IPS DF 6.9 (cell line): ENCODE results near the gene APPL1.

Experiments used
- DNase-seq: peaks from one replicate; pipeline ENCODE4 v3.0.0-alpha.2; 2013; ENCODE audit warnings: low read depth, low spot score
- H3K27ac ChIP-seq: one replicate; pipeline ENCODE4 v1.5.1; 2013; ENCODE audit warnings: low read length, control low read depth
- H3K27me3 ChIP-seq: 2 replicates; pipeline ENCODE4 v1.6.1; 2013; ENCODE audit warnings: mild to moderate bottlenecking, low read length; ENCODE audit not compliant: control insufficient read depth, insufficient read depth
- H3K36me3 ChIP-seq: 2 replicates; pipeline ENCODE4 v1.6.1; 2013; ENCODE audit warnings: low read length; ENCODE audit not compliant: control insufficient read depth, insufficient read depth
- H3K4me1 ChIP-seq: 2 replicates; pipeline ENCODE4 v1.6.1; 2013; ENCODE audit warnings: low read length; ENCODE audit not compliant: control insufficient read depth, insufficient read depth
- H3K4me3 ChIP-seq: 2 replicates; pipeline ENCODE4 v1.5.1; 2013; ENCODE audit warnings: mild to moderate bottlenecking, low read length
- H3K9me3 ChIP-seq: 2 replicates; pipeline ENCODE4 v1.6.1; 2013; ENCODE audit warnings: low read length, inconsistent platforms; ENCODE audit not compliant: control insufficient read depth, insufficient read depth
- WGBS: extraction: QIAGEN DNeasy Blood & Tissue Kit; methylation state at CpG from one replicate; pipeline ENCODE4 v1.1.7; 2013; ENCODE audit warnings: mixed read lengths, missing lambda C conversion rate; ENCODE audit not compliant: insufficient read length, insufficient coverage; 5-methylcytosine and 5-hydroxymethylcytosine counted together

Gene APPL1

DNA sequence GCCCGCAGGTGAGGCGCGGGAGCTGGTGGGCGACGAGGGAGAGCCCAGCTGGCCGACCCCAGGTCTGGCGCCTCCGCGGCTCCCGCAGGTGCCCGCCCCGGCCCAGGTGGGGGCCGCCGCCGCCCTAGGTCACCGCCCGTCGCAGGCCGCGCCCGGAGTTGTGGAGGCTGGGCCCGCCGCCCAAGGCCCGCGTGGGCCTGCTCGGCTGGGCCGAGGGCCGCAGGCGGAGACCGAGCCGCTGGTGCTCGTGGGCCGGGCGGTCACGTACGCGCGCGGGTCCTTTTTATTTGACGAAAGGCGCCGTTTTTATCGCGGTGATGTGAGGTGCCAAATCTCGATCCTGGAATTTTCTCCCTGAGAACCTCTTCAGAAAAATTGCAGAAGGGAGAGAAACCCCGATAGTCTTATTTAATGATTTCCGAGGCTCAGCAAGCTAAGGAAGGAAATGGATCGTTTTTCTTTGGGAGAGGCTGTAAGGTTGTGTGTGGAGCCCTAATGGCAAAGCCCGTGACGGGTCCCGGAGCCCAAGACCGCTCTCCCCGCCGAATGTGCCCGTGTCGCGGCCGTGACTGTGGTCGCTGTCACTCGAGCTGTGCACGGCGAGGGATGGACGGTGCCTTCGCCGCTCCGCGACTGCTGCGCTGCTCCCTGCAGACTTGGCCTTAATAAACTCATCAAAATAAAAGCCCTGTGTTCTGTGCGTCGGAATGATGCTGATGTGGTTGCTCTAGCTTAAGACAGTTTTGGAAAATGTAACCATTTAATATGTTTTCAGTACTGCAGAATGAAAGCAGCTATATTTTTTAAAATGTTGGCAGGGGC lies 612 bp downstream of the APPL1 start:
- Histone ChIP-seq H3K36me3 (no peaks in the 10 kb centered on the region), H3K4me3 (peak overlapping the region; percentile 71), H3K9me3 (no peaks in the 10 kb centered on the region), H3K4me1 (no peaks in the 10 kb centered on the region), H3K27me3 (no peaks in the 10 kb centered on the region), H3K27ac (no peak overlapping the region)
- no CpG with 5 or more reads among the region's 70 CpGs for WGBS
- no peak for DNase-seq

DNA sequence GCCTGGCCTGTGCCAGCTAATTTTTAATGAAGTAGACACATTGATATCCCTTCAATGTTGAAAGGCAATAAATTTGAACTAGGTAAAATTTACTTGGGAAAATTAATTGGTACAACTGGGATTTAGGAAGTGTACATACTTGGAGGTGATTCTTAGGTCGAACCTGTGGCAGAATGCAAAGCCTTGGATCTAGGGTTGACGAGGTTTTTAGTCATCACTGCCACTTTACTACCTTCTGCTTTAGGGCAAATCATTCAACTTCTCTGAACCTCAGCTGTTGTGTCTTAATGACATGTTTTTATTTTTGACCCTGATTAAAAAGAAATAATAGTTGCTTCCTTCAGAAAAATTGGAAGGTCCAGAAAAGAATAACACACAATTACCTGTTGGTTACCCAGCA lies 2.5 kb downstream of the APPL1 start:
- Histone ChIP-seq H3K4me1 (no peaks in the 10 kb centered on the region), H3K9me3 (no peaks in the 10 kb centered on the region), H3K27ac (no peak overlapping the region), H3K4me3 (no peak overlapping the region), H3K27me3 (no peaks in the 10 kb centered on the region), H3K36me3 (no peaks in the 10 kb centered on the region)
- no peak for DNase-seq
- no CpG with 5 or more reads among the region's 2 CpGs for WGBS

DNA sequence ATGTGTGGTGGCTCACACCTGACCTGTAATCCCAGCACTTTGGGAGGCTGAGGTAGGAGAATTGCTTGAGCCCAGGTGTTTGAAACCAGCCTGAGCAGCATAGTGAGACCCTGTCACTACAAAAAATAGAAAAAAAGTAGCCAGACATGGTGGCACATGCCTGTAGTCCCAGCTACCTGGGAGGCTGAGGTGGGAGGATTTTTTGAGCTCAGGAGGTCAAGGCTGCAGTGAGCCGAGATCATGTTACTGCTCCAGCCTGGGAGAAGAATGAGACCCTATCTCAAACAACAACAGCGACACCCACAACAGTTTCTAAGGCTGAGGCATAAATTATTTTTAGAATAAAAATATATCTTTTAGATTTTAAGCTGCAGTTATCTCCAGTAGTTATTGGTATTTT lies 6.3 kb downstream of the APPL1 start:
- no peak for DNase-seq
- Histone ChIP-seq H3K4me1 (no peaks in the 10 kb centered on the region), H3K4me3 (no peak overlapping the region), H3K27ac (no peak overlapping the region), H3K36me3 (no peaks in the 10 kb centered on the region), H3K27me3 (no peaks in the 10 kb centered on the region), H3K9me3 (no peaks in the 10 kb centered on the region)
- WGBS: no CpG with 5 or more reads among the region's 2 CpGs

DNA sequence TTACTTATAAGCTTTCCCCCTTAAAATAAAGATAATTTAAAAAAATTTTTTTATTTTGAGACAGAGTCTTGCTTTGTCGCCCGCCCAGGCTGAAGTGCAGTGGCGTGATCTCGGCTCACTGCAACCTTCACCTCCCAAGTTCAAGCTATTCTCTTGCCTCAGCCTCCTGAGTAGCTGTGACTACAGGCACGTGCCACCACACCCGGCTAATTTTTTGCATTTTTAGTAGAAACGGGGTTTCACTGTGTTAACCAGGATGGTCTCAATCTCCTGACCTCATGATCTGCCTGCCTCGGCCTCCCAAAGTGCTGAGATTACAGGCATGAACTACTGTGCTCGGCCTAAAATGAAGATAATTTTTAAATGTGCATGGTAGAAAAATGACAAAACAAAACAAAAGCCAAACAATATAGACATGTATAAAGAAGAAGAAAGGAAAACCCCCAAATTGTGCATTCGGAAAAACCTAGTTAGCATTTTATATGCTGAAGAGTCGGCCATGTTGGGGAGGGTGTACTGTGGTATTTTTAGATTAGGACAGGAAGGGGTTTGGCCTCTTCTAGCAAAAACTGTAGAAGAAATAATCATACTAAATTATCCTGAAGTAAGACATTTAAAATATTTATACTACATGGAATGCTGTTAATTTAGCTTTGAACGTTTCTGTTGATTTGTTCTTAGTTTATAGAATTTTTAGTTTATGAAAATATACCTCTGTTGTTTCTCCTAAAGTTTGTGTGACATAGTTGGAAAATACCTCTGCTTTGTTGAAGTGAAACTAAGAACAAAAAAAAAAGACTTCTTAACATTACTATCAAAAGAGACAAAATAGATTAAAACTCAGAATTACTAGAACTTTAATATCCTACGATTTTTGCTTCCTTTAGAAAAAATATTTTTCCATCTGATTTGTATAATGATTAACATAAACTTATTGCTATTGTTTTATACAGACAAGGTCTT lies 7.4 kb downstream of the APPL1 start:
- H3K27me3 ChIP-seq: no peaks in the 10 kb centered on the region
- no peak overlapping the region for H3K4me3 ChIP-seq
- no peaks in the 10 kb centered on the region for H3K4me1 ChIP-seq
- no peak for DNase-seq
- no CpG with 5 or more reads among the region's 13 CpGs for WGBS
- H3K27ac ChIP-seq: no peak overlapping the region
- no peaks in the 10 kb centered on the region for H3K36me3 ChIP-seq
- no peaks in the 10 kb centered on the region for H3K9me3 ChIP-seq

DNA sequence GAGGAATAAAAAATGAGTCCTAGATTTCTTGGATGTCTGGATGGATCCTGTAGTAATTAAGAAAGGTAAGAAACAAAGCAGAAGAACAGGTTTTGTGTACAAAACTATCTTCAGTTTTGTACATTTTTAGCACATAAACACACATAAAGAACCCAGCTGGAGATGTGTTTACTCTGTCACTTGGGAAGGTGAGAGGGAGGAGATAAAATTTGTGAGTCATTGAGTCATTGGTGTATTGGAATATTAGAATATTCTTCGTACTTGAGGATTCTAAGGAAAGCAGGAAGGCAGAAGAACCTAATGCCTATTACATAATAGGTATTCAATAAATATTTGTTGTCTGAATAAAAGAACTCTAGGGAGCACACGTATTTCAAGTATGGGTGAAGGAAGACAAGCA lies 17.4 kb downstream of the APPL1 start:
- no peak for DNase-seq
- WGBS: no CpG with 5 or more reads among the region's 2 CpGs
- no peak overlapping the region for H3K27ac ChIP-seq
- no peaks in the 10 kb centered on the region for H3K27me3 ChIP-seq
- no peak overlapping the region for H3K4me3 ChIP-seq
- H3K36me3 ChIP-seq: no peaks in the 10 kb centered on the region
- H3K9me3 ChIP-seq: no peaks in the 10 kb centered on the region
- H3K4me1 ChIP-seq: no peaks in the 10 kb centered on the region

DNA sequence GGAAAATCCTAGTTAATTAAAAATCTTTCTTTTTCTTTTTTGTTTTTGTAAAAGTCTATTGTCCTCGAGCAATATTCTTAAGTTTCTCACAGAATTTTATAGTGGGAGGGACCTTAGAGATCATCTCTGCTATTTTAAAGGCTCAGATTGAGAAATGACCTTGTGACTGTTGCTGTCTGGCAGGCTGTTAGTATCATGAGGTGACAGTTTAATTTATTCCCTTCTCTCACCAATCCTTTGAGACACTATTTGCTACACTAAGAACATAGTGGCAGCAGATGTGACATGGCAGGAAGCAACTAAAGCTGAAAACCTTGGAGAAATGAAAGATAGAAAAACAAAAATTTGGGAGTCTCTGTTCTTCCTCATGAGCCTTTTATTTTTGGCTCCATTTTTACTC lies 24.9 kb downstream of the APPL1 start:
- Histone ChIP-seq H3K36me3 (no peaks in the 10 kb centered on the region), H3K27ac (no peak overlapping the region), H3K4me3 (no peak overlapping the region), H3K9me3 (no peaks in the 10 kb centered on the region), H3K4me1 (no peaks in the 10 kb centered on the region), H3K27me3 (no peaks in the 10 kb centered on the region)
- DNase-seq: no peak
- WGBS: no CpG with 5 or more reads among the region's 1 CpG

DNA sequence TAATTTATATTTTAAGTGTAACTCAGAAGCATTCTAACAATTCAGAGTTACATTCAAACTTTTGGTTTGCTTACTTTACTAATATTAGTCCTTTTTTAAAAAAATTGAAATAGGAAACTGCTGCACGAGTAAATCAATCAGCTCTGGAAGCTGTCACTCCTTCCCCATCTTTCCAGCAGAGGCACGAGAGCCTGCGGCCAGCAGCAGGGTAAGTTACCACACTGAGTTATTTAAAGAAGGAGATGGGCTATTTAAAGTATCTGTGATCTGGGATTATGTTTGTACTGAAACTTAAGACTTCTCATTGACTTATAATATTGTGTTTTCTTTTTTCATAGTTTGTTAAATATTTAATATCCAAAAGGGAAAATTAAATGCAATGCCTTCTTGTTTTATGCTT lies 29.3 kb downstream of the APPL1 start:
- no peaks in the 10 kb centered on the region for H3K9me3 ChIP-seq
- H3K27me3 ChIP-seq: no peaks in the 10 kb centered on the region
- no peaks in the 10 kb centered on the region for H3K4me1 ChIP-seq
- no peak overlapping the region for H3K27ac ChIP-seq
- H3K4me3 ChIP-seq: no peak overlapping the region
- H3K36me3 ChIP-seq: no peaks in the 10 kb centered on the region
- DNase-seq: no peak
- WGBS: no CpG with 5 or more reads among the region's 3 CpGs

DNA sequence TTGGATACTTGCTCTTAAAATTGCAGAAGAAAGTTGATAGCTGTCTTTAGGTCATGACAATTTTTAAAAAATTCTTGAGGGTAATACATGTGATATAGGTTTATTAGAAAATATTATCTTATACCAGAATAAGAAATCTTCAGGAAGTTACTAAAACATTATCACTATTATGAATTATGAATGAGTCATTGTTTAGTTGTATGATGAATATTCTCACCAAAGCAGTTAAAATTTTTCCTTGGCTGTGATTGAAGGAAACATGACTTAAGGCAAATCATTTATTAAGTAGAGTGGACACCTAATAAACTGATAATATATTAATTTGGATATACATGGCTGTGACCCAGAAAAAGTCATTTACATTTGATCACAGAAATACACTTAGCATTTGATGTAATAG lies 30.1 kb downstream of the APPL1 start:
- H3K36me3 ChIP-seq: no peaks in the 10 kb centered on the region
- no peaks in the 10 kb centered on the region for H3K4me1 ChIP-seq
- no peak for DNase-seq
- no peak overlapping the region for H3K27ac ChIP-seq
- no peak overlapping the region for H3K4me3 ChIP-seq
- H3K9me3 ChIP-seq: no peaks in the 10 kb centered on the region
- H3K27me3 ChIP-seq: no peaks in the 10 kb centered on the region

DNA sequence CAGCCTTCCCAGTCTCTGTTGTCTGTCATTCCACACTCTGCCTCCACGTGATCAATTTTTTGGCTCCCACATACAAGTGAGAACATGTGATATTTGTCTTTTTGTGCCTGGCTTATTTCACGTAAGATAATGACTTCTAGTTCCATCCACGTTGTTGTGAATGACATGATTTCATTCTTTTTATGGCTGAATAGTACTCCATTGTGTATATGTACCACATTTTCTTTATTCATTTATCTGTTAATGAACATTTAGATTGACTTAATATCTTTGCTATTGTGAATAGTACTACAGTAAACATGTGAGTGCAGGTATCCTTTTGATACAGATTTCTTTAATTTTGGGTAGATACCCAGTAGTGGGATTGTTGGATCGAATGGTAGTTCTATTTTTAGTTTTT lies 33.6 kb downstream of the APPL1 start:
- Histone ChIP-seq H3K36me3 (no peaks in the 10 kb centered on the region), H3K4me1 (no peaks in the 10 kb centered on the region), H3K9me3 (no peaks in the 10 kb centered on the region), H3K27ac (no peak overlapping the region), H3K27me3 (no peaks in the 10 kb centered on the region), H3K4me3 (no peak overlapping the region)
- WGBS: no CpG with 5 or more reads among the region's 4 CpGs
- DNase-seq: no peak

DNA sequence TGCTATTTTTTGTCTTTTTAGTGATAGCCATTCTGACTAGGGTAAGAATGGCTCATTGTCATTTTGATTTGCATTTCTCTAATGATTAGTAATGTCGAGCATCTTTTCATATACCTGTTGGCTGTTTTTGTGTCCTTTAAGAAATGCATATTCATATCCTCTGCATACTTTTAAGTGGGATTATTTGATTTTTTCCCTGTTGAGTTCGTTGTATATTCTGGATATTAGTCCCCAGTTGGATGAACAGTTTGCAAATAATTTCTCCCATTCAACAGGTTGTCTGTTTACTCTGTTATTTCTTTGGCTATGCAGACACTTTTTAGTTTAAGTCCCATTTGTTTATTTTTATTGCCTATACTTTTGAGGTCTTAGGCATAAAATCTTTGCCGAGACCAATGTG lies 34.4 kb downstream of the APPL1 start:
- H3K4me3 ChIP-seq: no peak overlapping the region
- no peak overlapping the region for H3K27ac ChIP-seq
- no peaks in the 10 kb centered on the region for H3K9me3 ChIP-seq
- H3K4me1 ChIP-seq: no peaks in the 10 kb centered on the region
- no CpG with 5 or more reads among the region's 3 CpGs for WGBS
- H3K27me3 ChIP-seq: no peaks in the 10 kb centered on the region
- DNase-seq: no peak
- no peaks in the 10 kb centered on the region for H3K36me3 ChIP-seq
